ENCODE measurements around the gene COL16A1.

- TF ChIP-seq CTCF (IDR thresholded peaks at IDR 0.05) (no peak), POLR2A (IDR thresholded peaks at IDR 0.05) (no peak)
Observed at GRCh38 chr1:31609514-31610118, 94.2 kb downstream of the COL16A1 start.

All from lower leg skin (tissue), 3 donors.